HepG2 (cell line): ENCODE results near the gene SEC16A. TPM values are rescaled to one million over a fixed set of nuclear protein-coding genes. Genes with fewer than 3 reads are reported as not detected.

Experiments
- BRD4 ChIP-seq: sonication (generic); formaldehyde crosslinking; IDR thresholded peaks from 2 replicates; pipeline ENCODE4 v1.4.0; 2020; ENCODE audit warnings: missing genetic modification reagents
- CENPX ChIP-seq: sonication (generic); formaldehyde crosslinking; IDR thresholded peaks from 2 replicates; pipeline ENCODE4 v1.9.0; 2021; ENCODE audit warnings: mild to moderate bottlenecking, missing genetic modification reagents, moderate library complexity
- FOXC1 ChIP-seq: sonication (generic); formaldehyde crosslinking; IDR thresholded peaks from 2 replicates; pipeline ENCODE4 v1.8.0; 2022; ENCODE audit warnings: mild to moderate bottlenecking, missing genetic modification reagents, borderline replicate concordance
- GABPA ChIP-seq, 2 experiments: IDR thresholded peaks; 2 replicates each; pipeline ENCODE4 v1.6.1; 2011 to 2016; ENCODE audit warnings: low read depth in 2 of 2, low read length in 1 of 2, missing biosample characterization in 1 of 2, missing genetic modification characterization in 1 of 2
- GPN1 ChIP-seq: sonication (generic); formaldehyde crosslinking; IDR thresholded peaks from 2 replicates; pipeline ENCODE4 v1.5.1; 2020; ENCODE audit warnings: missing genetic modification reagents, borderline replicate concordance
- KAT2B ChIP-seq: fragments of 150-350 bp; IDR thresholded peaks from 2 replicates; pipeline ENCODE4 v1.6.1; 2014; ENCODE audit warnings: low read depth, low read length, borderline replicate concordance
- KMT2A ChIP-seq: sonication (generic); formaldehyde crosslinking; IDR thresholded peaks from 2 replicates; pipeline ENCODE4 v1.4.0; 2020; ENCODE audit warnings: missing genetic modification reagents
- MYNN ChIP-seq: sonication (generic); formaldehyde crosslinking; IDR thresholded peaks from 2 replicates; pipeline ENCODE4 v1.4.0; 2020; ENCODE audit warnings: mild to moderate bottlenecking, low read depth, missing genetic modification reagents
- NFE2L1 ChIP-seq: sonication (generic); formaldehyde crosslinking; IDR thresholded peaks from 2 replicates; pipeline ENCODE4 v1.4.0; 2020; ENCODE audit warnings: missing genetic modification reagents, mild to moderate bottlenecking, borderline replicate concordance
- NFKBIZ ChIP-seq: IDR thresholded peaks from 2 replicates; pipeline ENCODE4 v1.6.1; 2018; ENCODE audit warnings: missing genetic modification reagents, missing compliant biosample characterization
- NR1H2 ChIP-seq: sonication (generic); formaldehyde crosslinking; IDR thresholded peaks from 2 replicates; pipeline ENCODE4 v1.8.1; 2022; ENCODE audit warnings: low read depth, missing genetic modification reagents, borderline replicate concordance
- RARA ChIP-seq: IDR thresholded peaks from 2 replicates; pipeline ENCODE4 v1.6.1; 2016; ENCODE audit warnings: missing genetic modification reagents, missing compliant biosample characterization
- RNF2 ChIP-seq: fragments of 450-650 bp; conservative IDR thresholded peaks from 2 replicates; pipeline ENCODE4 v1.6.1; 2016; ENCODE audit warnings: low read depth
- SMARCC2 ChIP-seq: fragments of 450-650 bp; IDR thresholded peaks from 2 replicates; pipeline ENCODE4 v1.6.1; 2017; ENCODE audit warnings: antibody characterized with exemption, mild to moderate bottlenecking
- SP5 ChIP-seq: IDR thresholded peaks from 2 replicates; pipeline ENCODE4 v1.6.1; 2016; ENCODE audit warnings: low read depth, borderline replicate concordance
- ZC3H4 ChIP-seq: sonication (generic); formaldehyde crosslinking; IDR thresholded peaks from 2 replicates; pipeline ENCODE4 v1.4.0; 2020; ENCODE audit warnings: missing genetic modification reagents, borderline replicate concordance
- ZFAT ChIP-seq: sonication (generic); formaldehyde crosslinking; conservative IDR thresholded peaks from 2 replicates; pipeline ENCODE4 v1.8.1; 2023; ENCODE audit warnings: missing genetic modification reagents, inconsistent platforms
- ZNF546 ChIP-seq: sonication (generic); formaldehyde crosslinking; conservative IDR thresholded peaks from 2 replicates; pipeline ENCODE4 v1.8.1; 2023; ENCODE audit warnings: mild to moderate bottlenecking, missing genetic modification reagents
- ZNF615 ChIP-seq: sonication (generic); formaldehyde crosslinking; IDR thresholded peaks from 2 replicates; pipeline ENCODE4 v1.5.0; 2020; ENCODE audit warnings: mild to moderate bottlenecking, missing genetic modification reagents, borderline replicate concordance
- ZNF713 ChIP-seq: sonication (generic); formaldehyde crosslinking; IDR thresholded peaks from 2 replicates; pipeline ENCODE4 v1.4.0; 2020; ENCODE audit warnings: mild to moderate bottlenecking, missing genetic modification reagents
- ZNF816 ChIP-seq: sonication (generic); formaldehyde crosslinking; IDR thresholded peaks from 2 replicates; pipeline ENCODE4 v1.8.0; 2022; ENCODE audit warnings: missing genetic modification reagents, mild to moderate bottlenecking, borderline replicate concordance
- ZSCAN29 ChIP-seq: sonication (generic); formaldehyde crosslinking; conservative IDR thresholded peaks from 2 replicates; pipeline ENCODE4 v1.4.0; 2020; ENCODE audit warnings: mild to moderate bottlenecking, missing genetic modification reagents
- polyA plus RNA-seq, 8 experiments: library from polyadenylated mRNA; depleted of rRNA in 3 of 8; stranded (reverse) in 7 of 8; unstranded in 1 of 8; fragments of >200 nt; fragmentation: Illumina TruSeq in 4 of 8; extraction: Trizol in 4 of 8; gene quantifications; 2 replicates each; pipeline versions ENCODE4 v1.2.1 to v1.2.3, GENCODE V29; 2011 to 2016; ENCODE audit warnings: low read depth in 4 of 8, missing spikeins in 1 of 8, mixed read lengths in 1 of 8; ENCODE audit not compliant: insufficient read depth in 1 of 8
- total RNA-seq, 5 experiments: library from RNA; depleted of rRNA; stranded (reverse); fragments of >200 nt; fragmentation: Illumina TruSeq; extraction: Trizol; gene quantifications; 2 replicates each; pipeline ENCODE4 v1.2.3, GENCODE V29; 2016; ENCODE audit warnings: low read depth in 1 of 5
- TF ChIP-seq, protein P1 (sequence below): sonication (generic); formaldehyde crosslinking; conservative IDR thresholded peaks from 2 replicates; pipeline ENCODE4 v1.8.0; 2022; ENCODE audit warnings: low read depth, missing genetic modification reagents
- TF ChIP-seq, protein P2 (sequence below): sonication (generic); formaldehyde crosslinking; IDR thresholded peaks from 2 replicates; pipeline ENCODE4 v1.4.0; 2020; ENCODE audit warnings: mild to moderate bottlenecking, missing genetic modification reagents
- TF ChIP-seq, protein P3 (sequence below): sonication (generic); IDR thresholded peaks from 2 replicates; pipeline ENCODE4 v1.6.1; 2016; ENCODE audit warnings: low read depth, borderline replicate concordance
- TF ChIP-seq, protein P4 (sequence below): sonication (generic); formaldehyde crosslinking; IDR thresholded peaks from 2 replicates; pipeline ENCODE4 v1.8.0; 2022; ENCODE audit warnings: missing genetic modification reagents, low read depth, mild to moderate bottlenecking, borderline replicate concordance
- TF ChIP-seq, protein P5 (sequence below): sonication (generic); formaldehyde crosslinking; IDR thresholded peaks from 2 replicates; pipeline ENCODE4 v1.5.0; 2020; ENCODE audit warnings: missing genetic modification reagents

The SEC16A gene
- total and polyA plus RNA-seq, 2 of the 13 experiments (the other 11 are each of a cell fraction or from before 2014, with no cell fraction given): 15.9 to 18.9 TPM

DNA sequence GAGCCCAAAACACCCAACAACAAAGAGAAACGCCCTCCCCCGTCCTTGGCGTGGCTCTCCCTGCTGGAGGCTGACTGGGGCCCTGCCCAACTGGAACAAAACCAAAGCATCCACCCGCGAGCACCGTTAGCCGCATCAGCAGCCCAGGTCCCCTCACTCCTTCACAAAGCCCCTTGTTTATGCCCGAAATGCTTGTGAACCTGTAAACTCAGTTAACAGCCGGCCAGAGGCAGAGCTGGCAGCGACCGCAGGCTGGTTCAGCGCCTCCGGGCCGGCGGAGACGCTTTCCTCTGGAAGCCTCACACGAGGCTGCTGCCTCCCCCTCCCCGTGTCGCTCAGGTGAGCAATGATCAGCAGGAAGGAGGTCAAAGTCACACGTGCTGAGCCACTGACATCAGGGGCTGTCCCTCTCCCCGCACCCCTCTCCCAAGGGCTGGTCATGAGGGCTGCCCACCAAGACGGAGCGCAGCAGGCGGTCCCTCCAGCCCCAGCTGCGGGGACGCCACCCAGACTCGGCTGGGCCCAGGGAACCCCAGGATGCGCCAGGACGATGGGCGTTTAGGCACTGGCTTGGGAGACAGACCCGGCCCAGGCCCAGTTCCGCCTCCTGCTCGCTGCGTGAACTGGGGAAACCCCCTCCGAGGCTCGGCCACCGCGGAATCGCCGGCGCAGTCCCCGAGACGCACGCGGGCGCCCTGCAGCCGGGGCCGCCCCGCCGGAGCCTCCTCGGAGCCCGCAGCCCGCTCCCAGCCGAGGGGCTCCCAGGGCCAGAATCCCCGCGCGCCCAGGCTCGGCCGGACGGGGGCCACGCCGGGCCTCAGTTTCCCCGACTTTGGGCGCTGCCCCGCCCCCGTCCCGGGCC is 83.4 kb downstream of the SEC16A start (continued):
- TF ChIP-seq NR1H2 (CRISPR knock-in tag) (no peak), RARA (CRISPR knock-in tag) (no peak), NFE2L1 (CRISPR knock-in tag) (no peak), ZNF615 (no peak), KMT2A (CRISPR knock-in tag) (no peak), ZNF816 (CRISPR knock-in tag) (no peak), ZC3H4 (CRISPR knock-in tag) (no peak), NFKBIZ (CRISPR knock-in tag) (no peak), GABPA (IDR thresholded peaks at IDR 0.05; ENCODE audit: low read depth, low read length) (0 out of 2 replicates have a peak, but pooled peaks have one; percentile 19), GABPA (CRISPR knock-in tag; IDR thresholded peaks at IDR 0.05; ENCODE audit: low read depth) (no peak), ZNF713 (no peak), KAT2B (no peak), SMARCC2 (no peak), ZSCAN29 (CRISPR knock-in tag) (no peak), MYNN (CRISPR knock-in tag) (no peak), ZNF546 (CRISPR knock-in tag) (no peak), CENPX (CRISPR knock-in tag) (no peak), RNF2 (no peak), ZFAT (CRISPR knock-in tag) (no peak), FOXC1 (CRISPR knock-in tag) (no peak), GPN1 (CRISPR knock-in tag) (no peak), BRD4 (no peak), SP5 (CRISPR knock-in tag) (no peak)
- TF ChIP-seq, protein P1, sequence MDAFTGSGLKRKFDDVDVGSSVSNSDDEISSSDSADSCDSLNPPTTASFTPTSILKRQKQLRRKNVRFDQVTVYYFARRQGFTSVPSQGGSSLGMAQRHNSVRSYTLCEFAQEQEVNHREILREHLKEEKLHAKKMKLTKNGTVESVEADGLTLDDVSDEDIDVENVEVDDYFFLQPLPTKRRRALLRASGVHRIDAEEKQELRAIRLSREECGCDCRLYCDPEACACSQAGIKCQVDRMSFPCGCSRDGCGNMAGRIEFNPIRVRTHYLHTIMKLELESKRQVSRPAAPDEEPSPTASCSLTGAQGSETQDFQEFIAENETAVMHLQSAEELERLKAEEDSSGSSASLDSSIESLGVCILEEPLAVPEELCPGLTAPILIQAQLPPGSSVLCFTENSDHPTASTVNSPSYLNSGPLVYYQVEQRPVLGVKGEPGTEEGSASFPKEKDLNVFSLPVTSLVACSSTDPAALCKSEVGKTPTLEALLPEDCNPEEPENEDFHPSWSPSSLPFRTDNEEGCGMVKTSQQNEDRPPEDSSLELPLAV (CRISPR knock-in tag): no peak
- TF ChIP-seq, protein P2, sequence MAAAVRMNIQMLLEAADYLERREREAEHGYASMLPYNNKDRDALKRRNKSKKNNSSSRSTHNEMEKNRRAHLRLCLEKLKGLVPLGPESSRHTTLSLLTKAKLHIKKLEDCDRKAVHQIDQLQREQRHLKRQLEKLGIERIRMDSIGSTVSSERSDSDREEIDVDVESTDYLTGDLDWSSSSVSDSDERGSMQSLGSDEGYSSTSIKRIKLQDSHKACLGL (CRISPR knock-in tag): no peak
- TF ChIP-seq, protein P3, sequence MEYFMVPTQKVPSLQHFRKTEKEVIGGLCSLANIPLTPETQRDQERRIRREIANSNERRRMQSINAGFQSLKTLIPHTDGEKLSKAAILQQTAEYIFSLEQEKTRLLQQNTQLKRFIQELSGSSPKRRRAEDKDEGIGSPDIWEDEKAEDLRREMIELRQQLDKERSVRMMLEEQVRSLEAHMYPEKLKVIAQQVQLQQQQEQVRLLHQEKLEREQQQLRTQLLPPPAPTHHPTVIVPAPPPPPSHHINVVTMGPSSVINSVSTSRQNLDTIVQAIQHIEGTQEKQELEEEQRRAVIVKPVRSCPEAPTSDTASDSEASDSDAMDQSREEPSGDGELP: no peak
- TF ChIP-seq, protein P4, sequence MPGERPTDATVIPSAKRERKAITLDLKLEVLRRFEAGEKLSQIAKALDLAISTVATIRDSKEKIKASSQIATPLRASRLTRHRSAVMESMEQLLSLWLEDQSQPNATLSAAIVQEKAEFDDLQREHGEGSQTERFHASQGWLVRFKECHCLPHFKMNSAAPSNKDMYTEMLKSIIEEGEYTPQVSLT: 0 out of 2 replicates have a peak, but pooled peaks have one; percentile 45
- TF ChIP-seq, protein P5, sequence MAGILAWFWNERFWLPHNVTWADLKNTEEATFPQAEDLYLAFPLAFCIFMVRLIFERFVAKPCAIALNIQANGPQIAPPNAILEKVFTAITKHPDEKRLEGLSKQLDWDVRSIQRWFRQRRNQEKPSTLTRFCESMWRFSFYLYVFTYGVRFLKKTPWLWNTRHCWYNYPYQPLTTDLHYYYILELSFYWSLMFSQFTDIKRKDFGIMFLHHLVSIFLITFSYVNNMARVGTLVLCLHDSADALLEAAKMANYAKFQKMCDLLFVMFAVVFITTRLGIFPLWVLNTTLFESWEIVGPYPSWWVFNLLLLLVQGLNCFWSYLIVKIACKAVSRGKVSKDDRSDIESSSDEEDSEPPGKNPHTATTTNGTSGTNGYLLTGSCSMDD (CRISPR knock-in tag): 0 out of 2 replicates have a peak, but pooled peaks have one; percentile 3
